ENCODE results near the gene KCMF1. TPM values are rescaled to one million over a fixed set of nuclear protein-coding genes. Genes with fewer than 3 reads are reported as not detected.
A peak's percentile ranks its signal among the peaks of the same experiment; 100 is the strongest.

KCMF1 gene
- total and polyA plus RNA-seq, 10 of the 15 experiments (the other 5 are each of a cell fraction or from before 2014, with no cell fraction given), result 8.4 to 124 (median 43.0) TPM

DNA sequence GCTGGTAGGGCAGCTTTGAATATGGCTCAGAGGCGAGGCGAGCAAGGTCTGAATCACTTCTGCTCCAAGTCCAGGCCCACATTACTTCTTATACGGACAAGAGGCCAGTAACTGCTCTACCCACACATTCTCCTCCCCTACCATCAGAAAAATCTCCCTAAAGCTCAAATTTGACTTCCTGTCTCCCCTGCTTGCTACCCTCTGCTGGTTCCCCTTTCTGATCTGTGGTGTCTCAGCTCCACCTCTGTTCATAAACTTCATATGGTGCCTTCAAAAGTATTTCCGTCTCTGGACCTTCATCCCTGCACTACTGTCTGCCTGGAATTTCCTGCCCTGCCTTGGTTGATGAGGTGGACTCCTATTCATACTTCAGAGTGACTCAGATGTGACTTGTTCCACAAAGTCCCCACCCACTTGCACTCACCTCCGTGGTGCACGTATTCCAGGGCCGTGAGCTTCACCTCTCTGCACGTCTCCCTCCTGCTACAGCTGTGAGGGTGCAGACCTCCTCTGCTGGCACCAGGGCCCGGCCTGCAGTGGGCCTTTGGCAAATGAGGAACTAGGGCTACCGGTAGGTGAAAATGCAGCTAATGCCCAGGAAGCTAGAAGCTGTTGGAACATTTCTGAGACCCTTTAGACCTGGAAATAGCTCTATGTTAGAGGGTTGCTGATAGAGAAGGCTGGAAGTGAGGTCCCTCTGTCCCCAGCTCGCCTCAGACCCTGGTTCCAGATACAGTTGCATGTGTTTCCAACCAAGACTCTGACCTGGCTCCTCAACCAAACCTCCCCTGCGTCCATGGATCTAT is 24.6 kb upstream of the KCMF1 start (continued):
- TF ChIP-seq NKRF (conservative IDR thresholded peaks at IDR 0.05) (no peak; the same call in 1 of the 2 replicates), YBX1 (IDR thresholded peaks at IDR 0.05) (no peak), ZNF207 (IDR thresholded peaks at IDR 0.05; ENCODE audit: borderline replicate concordance) (no peak), SPI1 (IDR thresholded peaks at IDR 0.05; ENCODE audit: borderline replicate concordance, insufficient read depth, low read depth, low read length) (peak; percentile 70; the same call in 1 of the 2 replicates), TBL1XR1 (IDR thresholded peaks at IDR 0.05; ENCODE audit: low read depth, low read length) (no peak), MEF2B (IDR thresholded peaks at IDR 0.05; ENCODE audit: partially characterized antibody, poor library complexity, severe bottlenecking) (peak; percentile 41), WRNIP1 (IDR thresholded peaks at IDR 0.05; ENCODE audit: borderline replicate concordance, low read depth, low read length) (0 out of 2 replicates have a peak, but pooled peaks have one; percentile 39), NFXL1 (IDR thresholded peaks at IDR 0.05; ENCODE audit: borderline replicate concordance) (no peak), KAT2A (conservative IDR thresholded peaks at IDR 0.05; ENCODE audit: control insufficient read depth, low read depth, low read length) (no peak), ATF7 (IDR thresholded peaks at IDR 0.05; ENCODE audit: low read depth) (peak; percentile 82), NR2C1 (IDR thresholded peaks at IDR 0.05) (no peak), FOXK2 (IDR thresholded peaks at IDR 0.05) (no peak; the same call in 1 of the 2 replicates), JUND (IDR thresholded peaks at IDR 0.05; ENCODE audit: low read depth, low read length) (no peak), NRF1 (conservative IDR thresholded peaks at IDR 0.05; ENCODE audit: low read depth, low read length) (no peak), REST (IDR thresholded peaks at IDR 0.05; ENCODE audit: low read depth, low read length) (0 out of 2 replicates have a peak, but pooled peaks have one; percentile 19), LARP7 (IDR thresholded peaks at IDR 0.05) (0 out of 2 replicates have a peak, but pooled peaks have one; percentile 31), NFYB (IDR thresholded peaks at IDR 0.05; ENCODE audit: insufficient read depth, low read depth, low read length) (no peak)
- TF ChIP-seq, protein P1, sequence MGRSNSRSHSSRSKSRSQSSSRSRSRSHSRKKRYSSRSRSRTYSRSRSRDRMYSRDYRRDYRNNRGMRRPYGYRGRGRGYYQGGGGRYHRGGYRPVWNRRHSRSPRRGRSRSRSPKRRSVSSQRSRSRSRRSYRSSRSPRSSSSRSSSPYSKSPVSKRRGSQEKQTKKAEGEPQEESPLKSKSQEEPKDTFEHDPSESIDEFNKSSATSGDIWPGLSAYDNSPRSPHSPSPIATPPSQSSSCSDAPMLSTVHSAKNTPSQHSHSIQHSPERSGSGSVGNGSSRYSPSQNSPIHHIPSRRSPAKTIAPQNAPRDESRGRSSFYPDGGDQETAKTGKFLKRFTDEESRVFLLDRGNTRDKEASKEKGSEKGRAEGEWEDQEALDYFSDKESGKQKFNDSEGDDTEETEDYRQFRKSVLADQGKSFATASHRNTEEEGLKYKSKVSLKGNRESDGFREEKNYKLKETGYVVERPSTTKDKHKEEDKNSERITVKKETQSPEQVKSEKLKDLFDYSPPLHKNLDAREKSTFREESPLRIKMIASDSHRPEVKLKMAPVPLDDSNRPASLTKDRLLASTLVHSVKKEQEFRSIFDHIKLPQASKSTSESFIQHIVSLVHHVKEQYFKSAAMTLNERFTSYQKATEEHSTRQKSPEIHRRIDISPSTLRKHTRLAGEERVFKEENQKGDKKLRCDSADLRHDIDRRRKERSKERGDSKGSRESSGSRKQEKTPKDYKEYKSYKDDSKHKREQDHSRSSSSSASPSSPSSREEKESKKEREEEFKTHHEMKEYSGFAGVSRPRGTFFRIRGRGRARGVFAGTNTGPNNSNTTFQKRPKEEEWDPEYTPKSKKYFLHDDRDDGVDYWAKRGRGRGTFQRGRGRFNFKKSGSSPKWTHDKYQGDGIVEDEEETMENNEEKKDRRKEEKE (IDR thresholded peaks at IDR 0.05), result no peak
